Right atrium auricular region (tissue), 2 donors: ENCODE data around the gene ARHGAP11B.
"Not testable (repeated sequence)": the region's sequence is repeated elsewhere in the genome, so short reads cannot be mapped to it uniquely, and the experiment has no call there.

Experiments
- DNase-seq: peaks from one replicate; pipeline ENCODE4 v3.0.0-alpha.2; 2019; ENCODE audit warnings: low spot score
- H3K27ac ChIP-seq, 2 donors: fragments of 200-600 bp; sonication (generic); 1 replicate in 1 of 2; 2 replicates in 1 of 2; pipeline ENCODE4 v1.5.1; 2016 to 2019
- H3K27me3 ChIP-seq, 2 donors: fragments of 200-600 bp; sonication (generic); one replicate each; pipeline versions ENCODE4 v1.5.1 to v1.6.0; 2017 to 2019
- H3K36me3 ChIP-seq: fragments of 200-600 bp; sonication (generic); one replicate; pipeline ENCODE4 v1.5.1; 2016
- H3K4me1 ChIP-seq, 2 donors: fragments of 200-600 bp; sonication (generic); one replicate each; pipeline versions ENCODE4 v1.5.1 to v1.6.0; 2017 to 2019
- H3K4me3 ChIP-seq, 2 donors: fragments of 200-600 bp; sonication (generic); 1 replicate in 1 of 2; 2 replicates in 1 of 2; pipeline ENCODE4 v1.5.1; 2017 to 2019; ENCODE audit warnings: mild to moderate bottlenecking in 1 of 2, moderate library complexity in 1 of 2
- H3K9me3 ChIP-seq, 2 donors: fragments of 200-600 bp; sonication (generic); one replicate each; pipeline ENCODE4 v1.5.1; 2019
- CTCF ChIP-seq, 2 donors: fragments of 200-600 bp; sonication (generic); IDR thresholded peaks; one replicate each; pipeline ENCODE4 v1.5.1; 2019; ENCODE audit warnings: antibody characterized with exemption in 2 of 2

The ARHGAP11B gene

GRCh38 chr15:30625436-30626193 lies at the start of gene ARHGAP11B:
Gene ARHGAP11B (plus strand): TSS chr15:30626128.
- not testable (repeated sequence) for H3K4me1 ChIP-seq, H3K27me3 ChIP-seq, H3K9me3 ChIP-seq, H3K36me3 ChIP-seq
- peak; percentile 95 for DNase-seq
- peak within 1 kb of the TSS; percentile 79 to 80 for H3K27ac ChIP-seq
- peak within 1 kb of the TSS; percentile 41 to 60 for H3K4me3 ChIP-seq

- H3K27me3 ChIP-seq, H3K4me1 ChIP-seq, DNase-seq, H3K27ac ChIP-seq, H3K36me3 ChIP-seq, H3K4me3 ChIP-seq, H3K9me3 ChIP-seq: not testable (repeated sequence)
Observed at GRCh38 chr15:30579394-30579970, 46.4 kb upstream of the ARHGAP11B start.

- H3K36me3 ChIP-seq, H3K9me3 ChIP-seq, DNase-seq, H3K27me3 ChIP-seq, H3K27ac ChIP-seq, H3K4me1 ChIP-seq, H3K4me3 ChIP-seq: not testable (repeated sequence)
Observed at GRCh38 chr15:30580716-30581115, 45.2 kb upstream of the ARHGAP11B start.

- not testable (repeated sequence) for H3K4me3 ChIP-seq, H3K9me3 ChIP-seq, H3K4me1 ChIP-seq, H3K27ac ChIP-seq, H3K36me3 ChIP-seq, DNase-seq, H3K27me3 ChIP-seq
- TF ChIP-seq CTCF (IDR thresholded peaks at IDR 0.05): peak in 1 of 2 donors; percentile 32
Observed at GRCh38 chr15:30598953-30599352, 27.0 kb upstream of the ARHGAP11B start.

- H3K4me3 ChIP-seq, H3K27me3 ChIP-seq, H3K27ac ChIP-seq, H3K9me3 ChIP-seq, DNase-seq, H3K4me1 ChIP-seq, H3K36me3 ChIP-seq: not testable (repeated sequence)
Observed at GRCh38 chr15:30603796-30604195, 22.1 kb upstream of the ARHGAP11B start, which contains the start of gene GOLGA8H. Gene GOLGA8H (plus strand): TSS chr15:30604028. CDS start chr15:30604126, 98 bp downstream.

- H3K9me3 ChIP-seq, H3K27ac ChIP-seq, DNase-seq, H3K27me3 ChIP-seq, H3K36me3 ChIP-seq, H3K4me1 ChIP-seq, H3K4me3 ChIP-seq: not testable (repeated sequence)
Observed at GRCh38 chr15:30612271-30612670, 13.7 kb upstream of the ARHGAP11B start.

- not testable (repeated sequence) for H3K4me3 ChIP-seq, H3K4me1 ChIP-seq, H3K27ac ChIP-seq, H3K36me3 ChIP-seq, H3K9me3 ChIP-seq, H3K27me3 ChIP-seq, DNase-seq
- TF ChIP-seq CTCF (IDR thresholded peaks at IDR 0.05): peak in 1 of 2 donors; percentile 42
Observed at GRCh38 chr15:30621342-30621741, 4.6 kb upstream of the ARHGAP11B start.

- H3K4me1 ChIP-seq, H3K27me3 ChIP-seq, H3K9me3 ChIP-seq, DNase-seq, H3K36me3 ChIP-seq: not testable (repeated sequence)
- H3K27ac ChIP-seq: peak overlapping the region; percentile 79 to 80
- H3K4me3 ChIP-seq: peak overlapping the region; percentile 41 to 60
Observed at GRCh38 chr15:30626194-30626565, 252 bp downstream of the ARHGAP11B start.

GRCh38 chr15:30626632-30627031 lies 704 bp downstream of the ARHGAP11B start:
- H3K4me3 ChIP-seq: peak overlapping the region in 1 of 2 donors; percentile 60
- not testable (repeated sequence) for H3K9me3 ChIP-seq, H3K27me3 ChIP-seq, DNase-seq, H3K4me1 ChIP-seq, H3K36me3 ChIP-seq
- H3K27ac ChIP-seq: peak overlapping the region in 1 of 2 donors; percentile 79
